HCT116 (cell line): Measurements from ENCODE around the gene INTS14. TPM values are rescaled to one million over a fixed set of nuclear protein-coding genes. Genes with fewer than 3 reads are reported as not detected.

Experiments
- ATAC-seq: fragments of 200-7000 bp; cut with Tn5 transposase; 2 replicates; pipeline ENCODE4 v1.9.1; 2020; ENCODE audit warnings: mild to moderate bottlenecking, moderate library complexity
- BruUV-seq: library from RNA; stranded (reverse); fragments of 400-500 nt; replicated peaks from 2 replicates; lab custom pipeline; 2021; lab: Mats Ljungman, UMichigan
- CTCF ChIA-PET: fragments of 300-600 bp; sonication (Branson Sonifier 250); formaldehyde crosslinking; loops from one replicate; lab custom pipeline; 2021; ENCODE audit warnings: antibody characterized with exemption; lab: Charles Lee
- POLR2A ChIA-PET: fragments of 300-600, 350-600 bp; sonication (Branson Sonifier 250); formaldehyde crosslinking; loops from one replicate; lab custom pipeline; 2021; ENCODE audit warnings: antibody characterized with exemption; lab: Charles Lee
- RAD21 ChIA-PET, 2 experiments: fragments of 300-600 bp; sonication (Branson Sonifier 250); formaldehyde crosslinking; loops; one replicate each; lab custom pipeline; 2023; ENCODE audit warnings: low total read pairs in 2 of 2; ENCODE audit not compliant: uncharacterized antibody in 2 of 2, unreplicated experiment in 2 of 2, low non-redundant PET in 1 of 2; lab: Charles Lee
- DNase-seq: peaks from one replicate; pipeline ENCODE4 v3.0.0-alpha.2; 2010; ENCODE audit warnings: low read depth, low spot score
- H2AFZ ChIP-seq: fragments of 200-600 bp; shearing (Covaris generic), sonication (generic); 2 replicates; pipeline ENCODE4 v1.6.1; 2017; ENCODE audit warnings: low read depth, mixed run types, mixed read lengths, antibody characterized with exemption, low read length; ENCODE audit not compliant: poor library complexity, severe bottlenecking
- H3K27ac ChIP-seq: 2 replicates; pipeline ENCODE4 v1.5.1; 2012; ENCODE audit warnings: low read depth, low read length
- H3K27me3 ChIP-seq: fragments of 200-600 bp; sonication (generic); 2 replicates; pipeline ENCODE4 v1.6.1; 2016; ENCODE audit warnings: mixed run types, low read length, mixed read lengths; ENCODE audit not compliant: insufficient read depth
- H3K36me3 ChIP-seq, 2 experiments: fragments of 200-500 bp in 1 of 2; fragments of 200-600 bp in 1 of 2; sonication (Bioruptor generic) in 1 of 2; sonication (generic) in 1 of 2; 2 replicates each; pipeline versions ENCODE4 v1.5.1 to v1.6.1; 2014 to 2016; ENCODE audit warnings: low read length in 2 of 2, inconsistent platforms in 1 of 2, mixed read lengths in 1 of 2, mixed run types in 1 of 2; ENCODE audit not compliant: insufficient read depth in 2 of 2, control insufficient read depth in 1 of 2
- H3K4me1 ChIP-seq, 2 experiments: fragments of 200-600 bp in 1 of 2; sonication (generic) in 1 of 2; 2 replicates each; pipeline versions ENCODE4 v1.5.1 to v1.6.1; 2012 to 2017; ENCODE audit warnings: low read length in 2 of 2, inconsistent platforms in 1 of 2, mild to moderate bottlenecking in 1 of 2, mixed read lengths in 1 of 2, mixed run types in 1 of 2, moderate library complexity in 1 of 2; ENCODE audit not compliant: insufficient read depth in 2 of 2, control insufficient read depth in 1 of 2
- H3K4me2 ChIP-seq: fragments of 200-600 bp; sonication (generic); 2 replicates; pipeline ENCODE4 v1.6.1; 2017; ENCODE audit warnings: mixed run types, low read length, mixed read lengths
- H3K4me3 ChIP-seq, 2 experiments: fragments of 200-600 bp in 1 of 2; sonication (generic) in 1 of 2; replicated peaks in 1 of 2; 2 replicates each; pipeline ENCODE4 v1.5.1; 2011 to 2016; ENCODE audit warnings: low read length in 2 of 2, control low read depth in 1 of 2, low read depth in 1 of 2, mild to moderate bottlenecking in 1 of 2, mixed read lengths in 1 of 2, mixed run types in 1 of 2
- H3K79me2 ChIP-seq: fragments of 200-600 bp; sonication (generic); 2 replicates; pipeline ENCODE4 v1.6.1; 2017; ENCODE audit warnings: mild to moderate bottlenecking, mixed run types, low read length, moderate library complexity, mixed read lengths; ENCODE audit not compliant: insufficient read depth
- H3K9ac ChIP-seq: fragments of 200-600 bp; sonication (generic); 2 replicates; pipeline ENCODE4 v1.6.1; 2016; ENCODE audit warnings: low read length, mixed read lengths
- H3K9me2 ChIP-seq: fragments of 200-600 bp; sonication (generic), shearing (Covaris generic); 2 replicates; pipeline ENCODE4 v1.6.1; 2017; ENCODE audit warnings: mixed run types, mild to moderate bottlenecking, moderate library complexity; ENCODE audit not compliant: insufficient read depth
- H3K9me3 ChIP-seq, 2 experiments: fragments of 200-500 bp in 1 of 2; fragments of 200-600 bp in 1 of 2; sonication (Bioruptor generic) in 1 of 2; sonication (generic) in 1 of 2; 2 replicates each; pipeline ENCODE4 v1.6.1; 2014 to 2017; ENCODE audit warnings: low read length in 2 of 2, mixed read lengths in 2 of 2, inconsistent platforms in 1 of 2, low read depth in 1 of 2, mild to moderate bottlenecking in 1 of 2, mixed run types in 1 of 2, moderate library complexity in 1 of 2; ENCODE audit not compliant: control insufficient read depth in 1 of 2, insufficient read depth in 1 of 2
- H4K20me1 ChIP-seq: fragments of 200-600 bp; sonication (generic), shearing (Covaris generic); 2 replicates; pipeline ENCODE4 v1.6.1; 2017; ENCODE audit warnings: mixed run types, mild to moderate bottlenecking, moderate library complexity; ENCODE audit not compliant: insufficient read depth
- CEBPB ChIP-seq: IDR thresholded peaks from 2 replicates; pipeline ENCODE4 v1.6.1; 2012; ENCODE audit warnings: low read depth
- EGR1 ChIP-seq: IDR thresholded peaks from 2 replicates; pipeline ENCODE4 v1.6.1; 2012; ENCODE audit warnings: low read depth
- ELF1 ChIP-seq: IDR thresholded peaks from 2 replicates; pipeline ENCODE4 v1.6.1; 2012; ENCODE audit warnings: low read depth, borderline replicate concordance
- EZH2 ChIP-seq: fragments of 200-600 bp; sonication (generic); IDR thresholded peaks from 2 replicates; pipeline ENCODE4 v1.6.1; 2017; ENCODE audit warnings: antibody characterized with exemption, mixed run types
- EZH2phosphoT487 ChIP-seq: fragments of 200-600 bp; IDR thresholded peaks from 2 replicates; pipeline ENCODE4 v1.6.1; 2018; ENCODE audit warnings: antibody characterized with exemption, borderline replicate concordance
- FOSL1 ChIP-seq: IDR thresholded peaks from 2 replicates; pipeline ENCODE4 v1.6.1; 2012; ENCODE audit warnings: low read depth
- JUND ChIP-seq: IDR thresholded peaks from 2 replicates; pipeline ENCODE4 v1.6.1; 2012
- MAX ChIP-seq: IDR thresholded peaks from 2 replicates; pipeline ENCODE4 v1.6.1; 2012
- POLR2AphosphoS5 ChIP-seq: IDR thresholded peaks from 2 replicates; pipeline ENCODE4 v1.6.1; 2011; ENCODE audit warnings: mild to moderate bottlenecking, low read depth, low read length, moderate library complexity
- RAD21 ChIP-seq: IDR thresholded peaks from 2 replicates; pipeline ENCODE4 v1.6.1; 2012; ENCODE audit warnings: low read depth, mild to moderate bottlenecking
- REST ChIP-seq: IDR thresholded peaks from 2 replicates; pipeline ENCODE4 v1.6.1; 2012; ENCODE audit warnings: low read depth
- TCF7L2 ChIP-seq: IDR thresholded peaks from 2 replicates; pipeline ENCODE4 v1.7.0; 2011; ENCODE audit warnings: borderline replicate concordance, inconsistent platforms; ENCODE audit not compliant: insufficient read depth, insufficient read length; ENCODE audit errors: extremely low read depth
- YY1 ChIP-seq: IDR thresholded peaks from 2 replicates; pipeline ENCODE4 v1.6.1; 2011; ENCODE audit warnings: low read length, low read depth, moderate library complexity, mild to moderate bottlenecking; ENCODE audit not compliant: insufficient replicate concordance; ENCODE audit errors: extremely low read depth
- ZNF274 ChIP-seq: fragments of 200-500 bp; sonication (Bioruptor generic); IDR thresholded peaks from 2 replicates; pipeline ENCODE4 v1.6.1; 2014; ENCODE audit warnings: mild to moderate bottlenecking, low read depth, low read length, inconsistent platforms
- intact Hi-C: fragments of 100-400 bp; cut with micrococcal nuclease; formaldehyde crosslinking; loops from 2 replicates; pipeline ENCODE4 v1.10.0; 2022
- total RNA-seq: library from RNA; stranded (reverse); gene quantifications from one replicate; pipeline ENCODE4 v1.2.1, GENCODE V29; 2021; ENCODE audit not compliant: unreplicated experiment
- TF ChIP-seq, protein P1 (sequence below): IDR thresholded peaks from 2 replicates; pipeline ENCODE4 v1.6.1; 2011; ENCODE audit warnings: mild to moderate bottlenecking, low read length, moderate library complexity; ENCODE audit not compliant: insufficient replicate concordance; ENCODE audit errors: extremely low read depth

INTS14 gene
- total RNA-seq, 1 experiment from 2014 or later = 50.1 TPM

GRCh38 chr15:65556622-65557021 is 54.3 kb downstream of the INTS14 start:
- Histone ChIP-seq H3K36me3 (peaks cover 10 to 37% of the 10 kb centered on the region in 2 experiments; a peak in 2 of 4 replicates), H3K9ac (no peak overlapping the region), H3K27ac (no peak overlapping the region), H3K79me2 (peaks cover 55% of the 10 kb centered on the region), H3K4me3 (no peak overlapping the region), H3K27me3 (no peaks in the 10 kb centered on the region), H3K9me2 (no peaks in the 10 kb centered on the region), H3K4me1 (no peaks in the 10 kb centered on the region), H3K9me3 (no peaks in the 10 kb centered on the region), H3K4me2 (no peak overlapping the region), H2AFZ (no peak overlapping the region), H4K20me1 (peaks cover 4% of the 10 kb centered on the region; the same call in 1 of the 2 replicates)
- ATAC-seq (no peak), DNase-seq (no peak)
- TF ChIP-seq MAX (no peak), FOSL1 (no peak), EGR1 (no peak), TCF7L2 (no peak), RAD21 (no peak), POLR2AphosphoS5 (no peak), REST (no peak), CEBPB (no peak), JUND (no peak), EZH2phosphoT487 (no peak), YY1 (no peak), EZH2 (no peak), ZNF274 (no peak), ELF1 (no peak)
- TF ChIP-seq, protein P1, sequence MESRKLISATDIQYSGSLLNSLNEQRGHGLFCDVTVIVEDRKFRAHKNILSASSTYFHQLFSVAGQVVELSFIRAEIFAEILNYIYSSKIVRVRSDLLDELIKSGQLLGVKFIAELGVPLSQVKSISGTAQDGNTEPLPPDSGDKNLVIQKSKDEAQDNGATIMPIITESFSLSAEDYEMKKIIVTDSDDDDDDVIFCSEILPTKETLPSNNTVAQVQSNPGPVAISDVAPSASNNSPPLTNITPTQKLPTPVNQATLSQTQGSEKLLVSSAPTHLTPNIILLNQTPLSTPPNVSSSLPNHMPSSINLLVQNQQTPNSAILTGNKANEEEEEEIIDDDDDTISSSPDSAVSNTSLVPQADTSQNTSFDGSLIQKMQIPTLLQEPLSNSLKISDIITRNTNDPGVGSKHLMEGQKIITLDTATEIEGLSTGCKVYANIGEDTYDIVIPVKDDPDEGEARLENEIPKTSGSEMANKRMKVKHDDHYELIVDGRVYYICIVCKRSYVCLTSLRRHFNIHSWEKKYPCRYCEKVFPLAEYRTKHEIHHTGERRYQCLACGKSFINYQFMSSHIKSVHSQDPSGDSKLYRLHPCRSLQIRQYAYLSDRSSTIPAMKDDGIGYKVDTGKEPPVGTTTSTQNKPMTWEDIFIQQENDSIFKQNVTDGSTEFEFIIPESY = no peak
- BruUV-seq = no TSS peak
- POLR2A ChIA-PET = no interaction called here
- RAD21 ChIA-PET = no interaction called here
- intact Hi-C loops = no loop called here
- CTCF ChIA-PET = no interaction called here
